Liver (tissue), 9 donors: ENCODE data around the gene BACH2. TPM values are rescaled to one million over a fixed set of nuclear protein-coding genes. Genes with fewer than 3 reads are reported as not detected.

ENCODE experiments used
- DNase-seq: peaks from one replicate; pipeline ENCODE4 v3.0.0-alpha.2; 2017; ENCODE audit warnings: low spot score
- H3K27ac ChIP-seq, 2 donors: one replicate each; pipeline ENCODE4 v1.7.0; 2013; ENCODE audit warnings: inconsistent platforms in 2 of 2, low read length in 2 of 2, control low read depth in 1 of 2, low read depth in 1 of 2, mild to moderate bottlenecking in 1 of 2
- H3K27me3 ChIP-seq, 4 donors: one replicate each; pipeline versions ENCODE4 v1.6.1 to v1.7.0; 2013; ENCODE audit warnings: low read length in 3 of 4, inconsistent platforms in 1 of 4, mild to moderate bottlenecking in 1 of 4, moderate library complexity in 1 of 4; ENCODE audit not compliant: control insufficient read depth in 4 of 4, insufficient read depth in 4 of 4
- H3K36me3 ChIP-seq, 4 donors: one replicate each; pipeline versions ENCODE4 v1.6.1 to v1.7.0; 2013; ENCODE audit warnings: low read length in 3 of 4, mild to moderate bottlenecking in 3 of 4, low read depth in 1 of 4, moderate library complexity in 1 of 4; ENCODE audit not compliant: control insufficient read depth in 4 of 4, insufficient read depth in 3 of 4
- H3K4me1 ChIP-seq, 4 donors: one replicate each; pipeline versions ENCODE4 v1.6.1 to v1.7.0; 2013; ENCODE audit warnings: low read length in 3 of 4, mild to moderate bottlenecking in 3 of 4, moderate library complexity in 1 of 4; ENCODE audit not compliant: control insufficient read depth in 4 of 4, insufficient read depth in 4 of 4
- H3K4me3 ChIP-seq, 3 donors: one replicate each; pipeline versions ENCODE4 v1.6.1 to v1.7.0; 2013; ENCODE audit warnings: low read length in 3 of 3, control low read depth in 1 of 3, low read depth in 1 of 3, mild to moderate bottlenecking in 1 of 3
- H3K9ac ChIP-seq, 2 donors: one replicate each; pipeline ENCODE4 v1.7.0; 2013; ENCODE audit warnings: low read length in 2 of 2, mild to moderate bottlenecking in 2 of 2, moderate library complexity in 2 of 2, control low read depth in 1 of 2, low read depth in 1 of 2
- H3K9me3 ChIP-seq, 4 donors: one replicate each; pipeline versions ENCODE4 v1.6.1 to v1.7.0; 2013; ENCODE audit warnings: low read length in 3 of 4; ENCODE audit not compliant: control insufficient read depth in 4 of 4
- ATF3 ChIP-seq: IDR thresholded peaks from 2 replicates; pipeline ENCODE4 v1.6.1; 2016; ENCODE audit warnings: antibody characterized with exemption
- EGR1 ChIP-seq, 2 donors: IDR thresholded peaks; 2 replicates each; pipeline ENCODE4 v1.6.1; 2016 to 2018; ENCODE audit warnings: antibody characterized with exemption in 2 of 2, low read depth in 2 of 2
- FOXA1 ChIP-seq: IDR thresholded peaks from 2 replicates; pipeline ENCODE4 v1.6.1; 2016; ENCODE audit warnings: antibody characterized with exemption
- FOXA2 ChIP-seq: IDR thresholded peaks from 2 replicates; pipeline ENCODE4 v1.6.1; 2016; ENCODE audit warnings: antibody characterized with exemption
- GABPA ChIP-seq, 2 donors: IDR thresholded peaks in 1 of 2; conservative IDR thresholded peaks in 1 of 2; 2 replicates each; pipeline ENCODE4 v1.6.1; 2016; ENCODE audit warnings: antibody characterized with exemption in 2 of 2, mild to moderate bottlenecking in 1 of 2, moderate library complexity in 1 of 2
- HNF4A ChIP-seq, 2 donors: conservative IDR thresholded peaks; 2 replicates each; pipeline ENCODE4 v1.6.1; 2016; ENCODE audit warnings: antibody characterized with exemption in 2 of 2, mild to moderate bottlenecking in 2 of 2
- HNF4G ChIP-seq: IDR thresholded peaks from 2 replicates; pipeline ENCODE4 v1.6.1; 2016; ENCODE audit warnings: antibody characterized with exemption
- JUND ChIP-seq, 2 donors: IDR thresholded peaks; 2 replicates each; pipeline ENCODE4 v1.6.1; 2016; ENCODE audit warnings: antibody characterized with exemption in 2 of 2
- MAX ChIP-seq: IDR thresholded peaks from 2 replicates; pipeline ENCODE4 v1.6.1; 2016; ENCODE audit warnings: antibody characterized with exemption
- NR2F2 ChIP-seq: IDR thresholded peaks from 2 replicates; pipeline ENCODE4 v1.6.1; 2016; ENCODE audit warnings: antibody characterized with exemption
- RAD21 ChIP-seq, 2 donors: IDR thresholded peaks; 2 replicates each; pipeline ENCODE4 v1.6.1; 2016; ENCODE audit warnings: antibody characterized with exemption in 2 of 2, mild to moderate bottlenecking in 2 of 2
- REST ChIP-seq: IDR thresholded peaks from 2 replicates; pipeline ENCODE4 v1.6.1; 2016; ENCODE audit warnings: antibody characterized with exemption, mild to moderate bottlenecking
- RXRA ChIP-seq, 2 donors: IDR thresholded peaks; 2 replicates each; pipeline ENCODE4 v1.6.1; 2017 to 2018; ENCODE audit warnings: antibody characterized with exemption in 2 of 2, mild to moderate bottlenecking in 1 of 2
- SP1 ChIP-seq: IDR thresholded peaks from 2 replicates; pipeline ENCODE4 v1.6.1; 2018; ENCODE audit warnings: antibody characterized with exemption, mild to moderate bottlenecking
- TAF1 ChIP-seq: conservative IDR thresholded peaks from 2 replicates; pipeline ENCODE4 v1.6.1; 2016; ENCODE audit warnings: antibody characterized with exemption, mild to moderate bottlenecking
- YY1 ChIP-seq: IDR thresholded peaks from 2 replicates; pipeline ENCODE4 v1.6.1; 2016; ENCODE audit warnings: antibody characterized with exemption, mild to moderate bottlenecking
- WGBS: extraction: QIAGEN DNeasy Blood & Tissue Kit; methylation state at CpG from one replicate; pipeline ENCODE4 v1.1.7; 2013; 5-methylcytosine and 5-hydroxymethylcytosine counted together
- polyA plus RNA-seq, 2 donors: library from polyadenylated mRNA; stranded (reverse) in 1 of 2; unstranded in 1 of 2; fragments of 200-250 nt in 1 of 2; fragments of >200 nt in 1 of 2; fragmentation: Nextera tagmentation in 1 of 2; extraction: Ambion mirVana in 1 of 2; gene quantifications; one replicate each; pipeline versions ENCODE4 v1.2.1 to v1.2.3, GENCODE V29; 2013 to 2015
- total RNA-seq, 2 donors: library from RNA; depleted of rRNA; stranded (reverse); fragments of >200 nt; gene quantifications; one replicate each; pipeline ENCODE4 v1.2.3, GENCODE V29; 2014
- TF ChIP-seq, protein P1 (sequence below): IDR thresholded peaks from 2 replicates; pipeline ENCODE4 v1.6.1; 2016; ENCODE audit warnings: antibody characterized with exemption
- TF ChIP-seq, protein P2 (sequence below): fragments of 150-350 bp; IDR thresholded peaks from 2 replicates; pipeline ENCODE4 v1.5.1; 2017; ENCODE audit warnings: improper control_type of control experiment, low read depth, low read length; ENCODE audit not compliant: missing input control
- donor health status: healthy.
- donor health status: healthy.
- donor health status: healthy.
- donor health status: healthy.
- donor health status: healthy.

Gene BACH2
- total and polyA plus RNA-seq, 4 donors: 1.9 to 3.7 (median 1.9) TPM

GRCh38 chr6:90039911-90040310, 256.7 kb downstream of the BACH2 start:
- no peak overlapping the region for H3K9ac ChIP-seq
- TF ChIP-seq, protein P1, sequence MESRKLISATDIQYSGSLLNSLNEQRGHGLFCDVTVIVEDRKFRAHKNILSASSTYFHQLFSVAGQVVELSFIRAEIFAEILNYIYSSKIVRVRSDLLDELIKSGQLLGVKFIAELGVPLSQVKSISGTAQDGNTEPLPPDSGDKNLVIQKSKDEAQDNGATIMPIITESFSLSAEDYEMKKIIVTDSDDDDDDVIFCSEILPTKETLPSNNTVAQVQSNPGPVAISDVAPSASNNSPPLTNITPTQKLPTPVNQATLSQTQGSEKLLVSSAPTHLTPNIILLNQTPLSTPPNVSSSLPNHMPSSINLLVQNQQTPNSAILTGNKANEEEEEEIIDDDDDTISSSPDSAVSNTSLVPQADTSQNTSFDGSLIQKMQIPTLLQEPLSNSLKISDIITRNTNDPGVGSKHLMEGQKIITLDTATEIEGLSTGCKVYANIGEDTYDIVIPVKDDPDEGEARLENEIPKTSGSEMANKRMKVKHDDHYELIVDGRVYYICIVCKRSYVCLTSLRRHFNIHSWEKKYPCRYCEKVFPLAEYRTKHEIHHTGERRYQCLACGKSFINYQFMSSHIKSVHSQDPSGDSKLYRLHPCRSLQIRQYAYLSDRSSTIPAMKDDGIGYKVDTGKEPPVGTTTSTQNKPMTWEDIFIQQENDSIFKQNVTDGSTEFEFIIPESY: no peak
- TF ChIP-seq HNF4A (conservative IDR thresholded peaks at IDR 0.05) (no peak), JUND (IDR thresholded peaks at IDR 0.05) (no peak), EGR1 (IDR thresholded peaks at IDR 0.05; ENCODE audit: low read depth in 2 of 2) (no peak), MAX (no peak), TAF1 (no peak), YY1 (no peak), ATF3 (no peak), FOXA2 (no peak), FOXA1 (no peak), RXRA (IDR thresholded peaks at IDR 0.05) (no peak), REST (no peak), GABPA (IDR thresholded peaks at IDR 0.05 in 1 of 2, conservative IDR thresholded peaks at IDR 0.05 in 1 of 2) (no peak), SP1 (no peak), HNF4G (no peak), NR2F2 (no peak), RAD21 (IDR thresholded peaks at IDR 0.05) (no peak)
- TF ChIP-seq, protein P2, sequence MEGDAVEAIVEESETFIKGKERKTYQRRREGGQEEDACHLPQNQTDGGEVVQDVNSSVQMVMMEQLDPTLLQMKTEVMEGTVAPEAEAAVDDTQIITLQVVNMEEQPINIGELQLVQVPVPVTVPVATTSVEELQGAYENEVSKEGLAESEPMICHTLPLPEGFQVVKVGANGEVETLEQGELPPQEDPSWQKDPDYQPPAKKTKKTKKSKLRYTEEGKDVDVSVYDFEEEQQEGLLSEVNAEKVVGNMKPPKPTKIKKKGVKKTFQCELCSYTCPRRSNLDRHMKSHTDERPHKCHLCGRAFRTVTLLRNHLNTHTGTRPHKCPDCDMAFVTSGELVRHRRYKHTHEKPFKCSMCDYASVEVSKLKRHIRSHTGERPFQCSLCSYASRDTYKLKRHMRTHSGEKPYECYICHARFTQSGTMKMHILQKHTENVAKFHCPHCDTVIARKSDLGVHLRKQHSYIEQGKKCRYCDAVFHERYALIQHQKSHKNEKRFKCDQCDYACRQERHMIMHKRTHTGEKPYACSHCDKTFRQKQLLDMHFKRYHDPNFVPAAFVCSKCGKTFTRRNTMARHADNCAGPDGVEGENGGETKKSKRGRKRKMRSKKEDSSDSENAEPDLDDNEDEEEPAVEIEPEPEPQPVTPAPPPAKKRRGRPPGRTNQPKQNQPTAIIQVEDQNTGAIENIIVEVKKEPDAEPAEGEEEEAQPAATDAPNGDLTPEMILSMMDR: no peak
- H3K27ac ChIP-seq: no peak overlapping the region
- H3K4me3 ChIP-seq: no peak overlapping the region
- no peaks in the 10 kb centered on the region for H3K36me3 ChIP-seq
- H3K27me3 ChIP-seq: no peaks in the 10 kb centered on the region
- DNase-seq: no peak
- peaks cover 0 to 3% (median under 1%) of the 10 kb centered on the region in 4 donors for H3K4me1 ChIP-seq
- WGBS: 90% methylated on average over 2 of the region's 2 CpGs
- no peaks in the 10 kb centered on the region for H3K9me3 ChIP-seq
